Glomerular endothelial cell (primary cell): ENCODE data around the gene NPW. TPM values are rescaled to one million over a fixed set of nuclear protein-coding genes. Genes with fewer than 3 reads are reported as not detected.
"Not testable (repeated sequence)": the region's sequence is repeated elsewhere in the genome, so short reads cannot be mapped to it uniquely, and the experiment has no call there.

Source experiments
- DNase-seq: peaks from one replicate; pipeline ENCODE4 v3.0.0-alpha.2; 2011; ENCODE audit warnings: low read depth, low spot score; ENCODE audit errors: extremely low read depth
- total RNA-seq: library from RNA; depleted of rRNA; stranded (reverse); fragments of >200 nt; gene quantifications from 2 replicates; pipeline ENCODE4 v1.2.3, GENCODE V29; 2015

The NPW gene
- total RNA-seq, 1 donor from 2014 or later, result 0.35 TPM

- DNase-seq, result no peak
Observed at GRCh38 chr16:2019921-2020831, 591 bp downstream of the NPW start.

GRCh38 chr16:2022723-2023091 is 3.1 kb downstream of the NPW start:
- DNase-seq, result no peak

GRCh38 chr16:2023092-2024031 is 3.8 kb downstream of the NPW start:
- DNase-seq, result no peak

GRCh38 chr16:2024032-2024420 is 4.4 kb downstream of the NPW start:
- no peak for DNase-seq

GRCh38 chr16:2025251-2025650 is 5.7 kb downstream of the NPW start:
- no peak for DNase-seq

- DNase-seq, result no peak
Observed at GRCh38 chr16:2025878-2026460, 6.4 kb downstream of the NPW start.

- no peak for DNase-seq
Observed at GRCh38 chr16:2026461-2027023, 7.0 kb downstream of the NPW start, which contains the start of gene NHERF2. NHERF2 (plus strand) TSS chr16:2026902; CDS start chr16:2027006, 104 bp downstream.

- DNase-seq, result no peak
Observed at GRCh38 chr16:2027024-2028010, 7.7 kb downstream of the NPW start.

GRCh38 chr16:2028146-2028545 is 8.6 kb downstream of the NPW start:
- no peak for DNase-seq

- DNase-seq, result no peak
Observed at GRCh38 chr16:2028620-2029220, 9.1 kb downstream of the NPW start.

- DNase-seq, result no peak
Observed at GRCh38 chr16:2029350-2029749, 9.8 kb downstream of the NPW start.

- no peak for DNase-seq
Observed at GRCh38 chr16:2030036-2030435, 10.5 kb downstream of the NPW start.

GRCh38 chr16:2031081-2031577 is 11.5 kb downstream of the NPW start:
- no peak for DNase-seq

- no peak for DNase-seq
Observed at GRCh38 chr16:2032285-2033056, 12.9 kb downstream of the NPW start.

- DNase-seq, result no peak
Observed at GRCh38 chr16:2033057-2033908, 13.7 kb downstream of the NPW start.

GRCh38 chr16:2033909-2034695 is 14.5 kb downstream of the NPW start:
- not testable (repeated sequence) for DNase-seq
